Neuronal stem cell (in vitro differentiated cells): ENCODE results near the gene NUP210L.
"Not testable (repeated sequence)": the region's sequence is repeated elsewhere in the genome, so short reads cannot be mapped to it uniquely, and the experiment has no call there.

Experiments used
- DNase-seq: peaks from one replicate; pipeline ENCODE4 v3.0.0-alpha.2; 2013; ENCODE audit warnings: low spot score
- H2AFZ ChIP-seq: one replicate; pipeline ENCODE4 v1.6.1; 2013; ENCODE audit warnings: mild to moderate bottlenecking, low read length, inconsistent platforms
- H2AK5ac ChIP-seq: 2 replicates; pipeline ENCODE4 v1.6.1; 2013; ENCODE audit warnings: low read depth, mild to moderate bottlenecking, inconsistent platforms, low read length, moderate library complexity, mixed read lengths
- H2BK120ac ChIP-seq: 2 replicates; pipeline ENCODE4 v1.6.1; 2013; ENCODE audit warnings: low read depth, mild to moderate bottlenecking, inconsistent platforms, low read length, moderate library complexity, mixed read lengths
- H2BK12ac ChIP-seq: one replicate; pipeline ENCODE4 v1.6.1; 2013; ENCODE audit warnings: low read length, inconsistent platforms
- H2BK15ac ChIP-seq: 2 replicates; pipeline ENCODE4 v1.6.1; 2013; ENCODE audit warnings: mild to moderate bottlenecking, low read length, inconsistent platforms, mixed read lengths
- H2BK5ac ChIP-seq: one replicate; pipeline ENCODE4 v1.6.1; 2013; ENCODE audit warnings: inconsistent platforms, mild to moderate bottlenecking, low read length, moderate library complexity
- H3K14ac ChIP-seq: one replicate; pipeline ENCODE4 v1.6.1; 2013; ENCODE audit warnings: low read length, inconsistent platforms
- H3K18ac ChIP-seq: 2 replicates; pipeline ENCODE4 v1.6.1; 2013; ENCODE audit warnings: low read length, inconsistent platforms
- H3K23ac ChIP-seq: 2 replicates; pipeline ENCODE4 v1.6.1; 2013; ENCODE audit warnings: low read depth, mild to moderate bottlenecking, mixed read lengths, low read length, inconsistent platforms; ENCODE audit not compliant: poor library complexity
- H3K27ac ChIP-seq: replicated peaks from 3 replicates; pipeline ENCODE4 v1.5.1; 2013; ENCODE audit warnings: low read length, inconsistent platforms
- H3K27me3 ChIP-seq, 3 experiments: 2 replicates each; pipeline ENCODE4 v1.6.1; 2013; ENCODE audit warnings: low read length in 3 of 3, mild to moderate bottlenecking in 2 of 3, inconsistent platforms in 1 of 3, low read depth in 1 of 3, mixed read lengths in 1 of 3, moderate library complexity in 1 of 3; ENCODE audit not compliant: control insufficient read depth in 3 of 3, insufficient read depth in 3 of 3
- H3K36me3 ChIP-seq, 2 donors: replicated peaks in 1 of 2; 2 replicates each; pipeline ENCODE4 v1.6.1; 2013; ENCODE audit warnings: low read length in 2 of 2; ENCODE audit not compliant: control insufficient read depth in 2 of 2, insufficient read depth in 2 of 2
- H3K4ac ChIP-seq: 2 replicates; pipeline ENCODE4 v1.6.1; 2013; ENCODE audit warnings: inconsistent platforms, mild to moderate bottlenecking, low read length, moderate library complexity
- H3K4me1 ChIP-seq, 2 donors: 1 replicate in 1 of 2; 2 replicates in 1 of 2; pipeline ENCODE4 v1.6.1; 2013; ENCODE audit warnings: low read length in 2 of 2, low read depth in 1 of 2; ENCODE audit not compliant: control insufficient read depth in 2 of 2, insufficient read depth in 1 of 2
- H3K4me2 ChIP-seq: one replicate; pipeline ENCODE4 v1.6.1; 2013; ENCODE audit warnings: mild to moderate bottlenecking, low read length, inconsistent platforms; ENCODE audit not compliant: insufficient read depth, poor library complexity, severe bottlenecking
- H3K4me3 ChIP-seq, 2 donors: 2 replicates each; pipeline ENCODE4 v1.5.1; 2013; ENCODE audit warnings: low read length in 2 of 2, mild to moderate bottlenecking in 2 of 2, inconsistent platforms in 1 of 2, moderate library complexity in 1 of 2
- H3K79me1 ChIP-seq: one replicate; pipeline ENCODE4 v1.6.1; 2013; ENCODE audit warnings: low read depth, mild to moderate bottlenecking, inconsistent platforms, low read length, moderate library complexity
- H3K9ac ChIP-seq: one replicate; pipeline ENCODE4 v1.6.1; 2013; ENCODE audit warnings: mild to moderate bottlenecking, low read depth, low read length, inconsistent platforms; ENCODE audit not compliant: poor library complexity
- H3K9me3 ChIP-seq, 2 donors: replicated peaks in 1 of 2; 2 replicates each; pipeline versions ENCODE3 to v1.6.1; 2013; ENCODE audit warnings: low read length in 2 of 2, mild to moderate bottlenecking in 2 of 2, inconsistent platforms in 1 of 2, low read depth in 1 of 2, mixed read lengths in 1 of 2, moderate library complexity in 1 of 2; ENCODE audit not compliant: control insufficient read depth in 2 of 2, insufficient read depth in 1 of 2
- H4K8ac ChIP-seq: one replicate; pipeline ENCODE4 v1.6.1; 2013; ENCODE audit warnings: low read depth, mild to moderate bottlenecking, inconsistent platforms, low read length, moderate library complexity
- H4K91ac ChIP-seq: one replicate; pipeline ENCODE4 v1.6.1; 2013; ENCODE audit warnings: low read length, low read depth, mild to moderate bottlenecking, inconsistent platforms; ENCODE audit not compliant: poor library complexity
- WGBS, 2 donors: extraction: QIAGEN DNeasy Blood & Tissue Kit; methylation state at CpG; one replicate each; pipeline ENCODE4 v1.1.7; 2013; ENCODE audit warnings: missing lambda C conversion rate in 2 of 2, mixed read lengths in 1 of 2; ENCODE audit not compliant: insufficient read length in 2 of 2, insufficient replicate concordance in 1 of 2; ENCODE audit errors: extremely low coverage in 2 of 2; 5-methylcytosine and 5-hydroxymethylcytosine counted together

NUP210L gene

GRCh38 chr1:154123205-154123604 lies 31.7 kb downstream of the NUP210L start:
- not testable (repeated sequence) for DNase-seq, H3K18ac ChIP-seq, H3K23ac ChIP-seq, H3K9ac ChIP-seq, H3K9me3 ChIP-seq, H2BK120ac ChIP-seq, H4K8ac ChIP-seq, H2BK15ac ChIP-seq, H2AK5ac ChIP-seq, H3K36me3 ChIP-seq, H2AFZ ChIP-seq, H3K14ac ChIP-seq, H4K91ac ChIP-seq, H2BK5ac ChIP-seq, H3K4ac ChIP-seq, H3K27ac ChIP-seq, H3K27me3 ChIP-seq, H3K4me1 ChIP-seq, H3K79me1 ChIP-seq, H2BK12ac ChIP-seq, H3K4me3 ChIP-seq, H3K4me2 ChIP-seq
- WGBS, 2 donors = no CpG with 5 or more reads among the region's 11 CpGs

- no peak overlapping the region for H3K18ac ChIP-seq
- H3K9ac ChIP-seq = no peak overlapping the region
- no peak overlapping the region for H2BK12ac ChIP-seq
- no peaks in the 10 kb centered on the region for H3K79me1 ChIP-seq
- H2BK5ac ChIP-seq = no peak overlapping the region
- no peak overlapping the region for H2BK120ac ChIP-seq
- H3K4me2 ChIP-seq = no peak overlapping the region
- H3K36me3 ChIP-seq = no peaks in the 10 kb centered on the region
- WGBS, 2 donors = no CpG with 5 or more reads among the region's 5 CpGs
- H3K14ac ChIP-seq = no peak overlapping the region
- H2BK15ac ChIP-seq = no peak overlapping the region
- no peak overlapping the region for H3K4ac ChIP-seq
- no peaks in the 10 kb centered on the region for H3K27me3 ChIP-seq
- H2AFZ ChIP-seq = no peak overlapping the region
- H3K9me3 ChIP-seq = no peaks in the 10 kb centered on the region
- no peak overlapping the region for H3K27ac ChIP-seq
- no peak overlapping the region for H3K23ac ChIP-seq
- no peak overlapping the region for H2AK5ac ChIP-seq
- H4K91ac ChIP-seq = no peak overlapping the region
- H3K4me1 ChIP-seq = peaks cover 0 to 4% of the 10 kb centered on the region in 2 donors
- H3K4me3 ChIP-seq = no peak overlapping the region
- DNase-seq = no peak
- H4K8ac ChIP-seq = no peak overlapping the region
These were observed 37.2 kb downstream of the NUP210L start for GRCh38 chr1:154117642-154118041.

- no peak for DNase-seq
These were observed 39.7 kb downstream of the NUP210L start for GRCh38 chr1:154115180-154115579.

GRCh38 chr1:154104433-154105082 lies 50.3 kb downstream of the NUP210L start:
- Histone ChIP-seq H2BK15ac (no peak overlapping the region), H3K4ac (no peak overlapping the region), H3K4me3 (no peak overlapping the region), H4K91ac (no peak overlapping the region), H3K27me3 (no peaks in the 10 kb centered on the region), H3K27ac (no peak overlapping the region), H3K36me3 (no peaks in the 10 kb centered on the region), H3K23ac (no peak overlapping the region), H2BK120ac (no peak overlapping the region), H2BK12ac (no peak overlapping the region), H3K9ac (no peak overlapping the region), H2AFZ (no peak overlapping the region), H4K8ac (no peak overlapping the region), H3K4me1 (peaks cover 0 to 2% of the 10 kb centered on the region in 2 donors), H3K18ac (no peak overlapping the region), H3K4me2 (no peak overlapping the region), H2BK5ac (no peak overlapping the region), H3K9me3 (no peaks in the 10 kb centered on the region), H3K79me1 (no peaks in the 10 kb centered on the region), H2AK5ac (no peak overlapping the region), H3K14ac (no peak overlapping the region)
- no CpG with 5 or more reads among the region's 3 CpGs for WGBS, 2 donors
- DNase-seq = no peak

More at GRCh38 chr1:154115180-154115579, 39.7 kb downstream of the NUP210L start:
- Histone ChIP-seq H2BK15ac (no peak overlapping the region), H3K18ac (no peak overlapping the region), H3K79me1 (no peaks in the 10 kb centered on the region), H2AK5ac (no peak overlapping the region), H3K36me3 (no peaks in the 10 kb centered on the region), H3K9ac (no peak overlapping the region), H3K4ac (no peak overlapping the region), H3K4me1 (peaks cover 0 to 4% of the 10 kb centered on the region in 2 donors), H3K4me3 (no peak overlapping the region), H3K9me3 (no peaks in the 10 kb centered on the region), H2AFZ (no peak overlapping the region), H2BK5ac (no peak overlapping the region), H2BK12ac (no peak overlapping the region), H4K91ac (no peak overlapping the region), H3K4me2 (no peak overlapping the region), H3K23ac (no peak overlapping the region), H3K14ac (no peak overlapping the region), H2BK120ac (no peak overlapping the region), H4K8ac (no peak overlapping the region), H3K27me3 (no peaks in the 10 kb centered on the region), H3K27ac (no peak overlapping the region)
- no CpG with 5 or more reads among the region's 1 CpG for WGBS, 2 donors
